Measurements from ENCODE around the gene E2F1.

Gene E2F1

DNA sequence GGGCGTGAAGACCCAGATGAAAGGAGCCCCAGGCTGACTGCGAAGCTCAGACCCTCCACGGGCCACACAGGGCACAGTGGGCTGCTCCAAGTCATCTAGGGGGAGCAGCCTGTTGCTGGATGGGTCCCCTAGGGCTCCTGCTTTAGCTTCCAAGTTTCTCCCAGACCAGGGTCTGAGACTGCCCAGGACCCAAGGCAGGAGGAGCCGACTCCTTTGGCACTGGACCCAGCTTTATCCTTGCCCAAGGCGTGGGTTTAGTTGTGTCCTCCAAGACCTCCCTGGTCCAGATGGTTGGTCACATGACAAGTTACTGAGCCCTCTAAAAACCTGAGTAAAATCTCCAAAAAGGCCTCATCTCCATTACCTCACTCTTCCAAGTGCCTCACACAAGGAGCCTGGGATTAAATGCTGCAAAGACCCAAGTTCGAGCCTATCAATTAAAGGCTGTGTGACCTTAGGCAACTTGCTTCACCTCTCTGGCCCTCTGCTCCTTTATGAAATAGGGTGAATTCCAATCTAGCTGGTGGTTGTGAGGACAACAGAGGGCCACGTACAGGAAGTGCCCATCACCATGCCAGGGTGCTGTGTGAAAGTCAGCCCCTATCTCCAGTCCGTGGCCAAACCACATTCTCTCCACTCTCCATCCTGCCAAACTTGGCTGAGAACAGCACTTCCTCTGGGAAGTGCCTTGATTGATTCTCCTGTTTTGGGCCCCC, 14.5 kb downstream of the E2F1 start:
- DNase-seq (ENCODE audit: low read depth): no peak

DNA sequence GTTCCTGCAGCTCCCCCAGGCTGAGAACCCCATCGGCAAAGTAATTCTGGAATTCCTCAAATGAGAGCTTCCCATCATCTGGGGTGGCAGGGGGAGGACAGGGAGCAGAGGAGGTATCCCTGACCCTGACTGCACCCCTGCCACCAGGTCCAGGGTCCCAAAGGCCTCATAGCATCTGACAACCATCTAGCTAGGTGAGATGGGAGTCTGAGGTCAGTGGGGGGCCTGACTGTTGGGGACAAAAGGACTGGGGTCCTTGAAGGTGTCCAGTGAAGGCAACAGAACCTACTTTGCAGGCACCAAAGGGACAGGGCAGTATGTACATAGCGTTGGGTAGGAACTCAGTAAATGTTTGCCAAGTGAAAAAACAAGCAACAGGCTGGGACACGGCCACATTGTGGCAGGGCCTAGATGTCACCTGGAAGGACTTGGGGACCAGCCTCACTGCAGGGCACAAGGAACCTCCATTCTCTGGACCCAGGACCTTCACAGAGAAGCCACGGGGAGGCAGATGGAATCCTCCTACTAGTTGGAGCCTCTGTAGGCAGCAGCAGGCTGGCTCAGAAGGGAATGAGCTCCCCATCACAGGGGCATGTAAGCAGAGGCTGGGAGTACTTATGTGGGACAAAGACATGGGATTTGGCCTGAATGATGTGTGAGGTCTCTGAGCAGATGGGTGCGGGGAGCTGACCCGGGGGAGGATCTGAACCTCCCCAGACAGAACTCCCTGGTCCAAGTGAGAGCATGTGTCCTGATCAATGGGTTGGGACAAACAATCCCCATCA, 15.3 kb downstream of the E2F1 start:
- DNase-seq (ENCODE audit: low read depth): no peak

DNA sequence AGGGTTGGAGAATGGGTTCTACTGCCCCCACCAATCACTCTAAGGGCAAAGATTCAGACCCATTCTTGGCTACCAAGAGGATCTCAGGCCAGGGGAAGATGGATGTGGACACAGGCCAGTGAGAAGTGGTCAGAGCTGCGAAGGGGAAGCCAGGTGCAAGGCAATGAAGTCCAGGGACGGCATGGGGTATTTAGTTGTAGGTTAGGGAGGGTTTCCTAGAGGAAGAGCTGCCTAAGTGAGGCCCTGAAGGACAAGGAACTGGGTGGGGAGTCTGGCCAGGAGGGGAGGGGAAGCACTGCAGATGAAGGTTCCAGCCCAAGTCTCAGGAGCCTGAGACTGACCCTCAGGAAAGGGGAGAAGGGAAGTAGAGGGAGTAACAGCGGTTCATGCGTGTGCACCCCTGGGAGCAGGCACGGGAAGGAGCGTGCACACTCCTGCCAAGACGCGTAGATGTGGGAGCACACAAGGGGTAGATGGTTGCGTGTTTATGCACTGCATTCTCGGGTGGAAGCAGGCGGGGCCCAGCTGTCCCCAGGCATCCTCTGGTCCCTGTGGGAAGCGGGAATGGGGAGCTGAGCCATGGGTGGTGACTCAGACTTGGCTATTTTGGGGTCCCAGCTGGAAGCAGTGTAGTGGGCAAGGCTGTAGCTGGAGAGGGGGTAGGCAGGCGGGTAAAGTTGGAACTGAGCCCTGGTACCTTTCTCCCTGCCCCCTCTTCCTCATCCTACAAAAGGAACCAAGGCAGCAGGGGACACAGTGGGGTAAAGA, 16.1 kb downstream of the E2F1 start:
- no peak for DNase-seq (ENCODE audit: low read depth)

DNA sequence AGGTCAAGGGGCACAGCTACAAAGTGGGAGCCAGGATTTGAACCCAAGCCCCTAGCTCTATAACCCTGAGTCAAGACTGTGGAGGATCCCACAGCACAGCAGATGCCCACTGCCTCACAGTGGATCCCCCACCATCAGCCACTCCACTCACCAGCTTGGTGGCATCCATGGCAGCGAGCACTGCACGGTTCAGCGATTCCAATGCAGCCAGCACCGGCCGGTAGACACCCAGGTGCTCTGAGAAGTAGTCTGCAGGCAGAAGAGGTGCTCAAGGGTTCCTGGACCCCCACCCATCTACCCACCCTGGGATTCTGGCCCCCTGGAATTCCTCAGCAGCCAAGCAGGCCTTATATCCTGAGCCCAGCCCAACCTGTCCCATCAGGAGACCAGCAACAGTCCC, 17.0 kb downstream of the E2F1 start:
- no peak for DNase-seq (ENCODE audit: low read depth)

DNA sequence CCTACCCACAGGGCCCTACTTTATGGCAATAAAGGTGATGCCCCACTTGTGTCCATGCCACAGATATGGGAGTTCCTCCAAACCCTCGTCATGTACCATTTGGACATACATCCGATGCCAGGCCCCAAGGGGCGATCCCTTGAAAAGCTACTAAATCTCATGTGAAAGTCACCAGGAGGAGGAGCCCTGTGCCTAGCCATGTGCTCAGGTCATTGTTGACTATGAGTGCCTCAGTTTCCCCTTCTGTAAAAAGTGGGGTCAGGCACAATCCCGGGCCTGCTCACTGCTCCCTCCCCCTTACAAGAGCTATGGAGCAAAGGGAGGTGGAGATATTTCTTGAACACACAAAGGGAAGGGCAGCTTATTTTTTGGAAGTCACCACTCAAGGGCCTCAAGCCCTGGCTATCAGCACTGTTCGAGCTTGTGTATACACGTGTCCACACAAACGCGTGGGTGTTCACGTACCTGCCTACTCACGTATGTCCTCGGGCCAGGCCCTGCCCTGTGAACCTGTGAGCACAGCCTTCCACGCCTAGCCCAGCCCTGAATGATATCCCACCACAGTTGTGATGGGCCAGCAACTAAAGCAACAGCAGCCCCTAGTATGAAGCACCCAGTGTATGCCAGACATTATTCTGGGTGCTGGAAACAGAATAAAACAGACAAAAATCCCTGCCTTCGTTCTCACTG, 17.6 kb downstream of the E2F1 start:
- DNase-seq (ENCODE audit: low read depth): no peak

DNA sequence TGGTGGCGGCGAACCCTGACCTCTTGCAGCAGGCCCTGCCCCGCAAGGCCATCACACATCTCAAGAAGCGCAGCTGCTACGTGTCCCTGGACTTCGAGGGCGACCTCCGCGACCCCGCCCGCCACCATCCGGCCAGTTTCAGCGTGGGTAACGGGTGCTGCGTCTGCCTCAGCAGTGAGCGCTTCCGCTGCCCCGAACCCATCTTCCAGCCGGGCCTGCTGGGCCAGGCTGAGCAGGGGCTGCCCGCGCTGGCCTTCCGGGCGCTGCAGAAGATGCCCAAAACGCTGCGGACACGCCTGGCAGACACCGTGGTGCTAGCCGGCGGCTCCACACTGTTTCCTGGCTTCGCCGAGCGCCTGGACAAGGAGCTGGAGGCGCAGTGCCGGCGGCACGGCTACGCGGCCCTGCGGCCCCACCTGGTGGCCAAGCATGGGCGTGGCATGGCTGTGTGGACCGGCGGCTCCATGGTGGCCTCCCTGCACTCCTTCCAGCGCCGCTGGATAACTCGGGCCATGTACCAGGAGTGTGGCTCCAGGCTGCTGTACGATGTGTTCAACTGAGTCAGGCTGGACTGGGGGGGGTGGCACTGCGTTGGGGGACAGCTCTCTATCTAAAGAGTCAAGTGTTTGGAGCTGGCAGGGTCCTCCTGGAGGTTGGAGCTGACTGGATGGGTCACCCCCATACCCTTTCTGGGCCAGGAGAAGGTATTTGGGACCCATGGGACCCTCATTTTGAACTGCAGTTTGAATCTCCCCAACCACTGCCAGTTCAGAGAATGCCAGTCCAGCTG, 18.3 kb downstream of the E2F1 start:
- DNase-seq (ENCODE audit: low read depth): peak; percentile 83

DNA sequence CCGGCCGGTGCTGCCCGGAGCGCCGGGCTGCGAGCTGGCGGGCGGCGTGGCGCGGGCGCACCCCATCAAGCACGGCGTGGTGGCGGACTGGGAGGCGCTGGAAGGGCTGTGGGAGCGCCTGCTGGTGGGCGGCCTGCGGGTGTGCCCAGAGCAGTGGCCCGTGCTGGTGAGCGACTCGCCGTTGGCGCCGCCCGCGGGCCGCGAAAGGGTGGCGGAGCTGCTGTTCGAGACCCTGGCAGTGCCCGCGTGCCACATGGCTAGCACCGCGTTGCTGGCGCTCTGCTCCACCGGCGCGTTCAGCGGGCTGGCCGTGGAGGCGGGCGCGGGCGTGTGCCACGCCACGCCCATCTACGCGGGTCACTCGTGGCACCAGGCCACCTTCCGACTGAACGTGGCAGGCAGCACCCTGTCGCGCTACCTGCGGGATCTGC, 18.9 kb downstream of the E2F1 start:
- peak; percentile 46 for DNase-seq (ENCODE audit: low read depth)

DNA sequence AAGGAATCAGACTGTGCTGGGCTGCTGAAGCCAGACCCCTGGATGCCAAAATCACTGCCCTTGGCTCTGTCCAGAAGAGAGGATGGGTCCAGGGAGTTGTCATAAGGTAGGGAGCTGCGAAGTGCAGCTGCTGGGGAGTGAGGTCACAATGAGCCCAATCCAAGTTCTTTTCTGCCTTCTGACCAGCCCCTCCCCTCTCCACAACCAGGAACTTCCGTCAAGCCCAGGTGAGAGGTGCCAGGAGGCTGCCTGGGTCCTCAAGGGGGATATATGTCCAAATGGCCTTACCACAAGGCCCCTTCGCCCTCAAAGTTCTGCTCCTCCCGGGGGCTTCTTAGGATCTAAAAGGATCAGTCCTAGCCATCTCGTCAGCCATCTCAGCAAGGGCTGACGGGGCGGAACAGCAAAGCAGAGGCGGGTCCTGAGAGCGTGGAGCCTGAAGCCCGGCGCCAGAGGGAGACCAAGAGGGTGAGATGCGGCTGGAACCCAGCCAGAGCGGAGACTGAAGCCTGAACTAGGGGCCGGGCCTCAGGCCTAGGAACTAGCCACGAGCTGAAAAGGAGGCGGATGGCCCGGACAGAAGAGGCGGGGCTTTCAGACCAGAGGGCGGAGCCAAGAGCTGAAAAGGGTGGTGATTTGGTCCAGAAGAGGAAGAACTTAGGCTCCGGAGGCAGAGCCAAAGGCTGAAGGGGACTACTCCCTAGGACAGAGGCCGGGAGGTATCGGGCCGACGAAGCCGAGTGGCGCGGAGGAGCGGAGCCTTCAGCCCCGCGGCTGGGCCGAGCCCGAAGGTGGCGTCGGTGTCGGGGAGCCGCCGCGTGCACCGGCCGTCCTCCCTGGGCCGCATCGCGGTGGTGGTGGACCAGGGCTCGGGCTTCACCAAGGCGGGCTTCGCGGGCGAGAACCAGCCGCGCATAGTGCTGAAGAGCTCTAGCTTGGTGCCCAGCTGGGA, 19.6 kb downstream of the E2F1 start, which contains the start of gene ACTL10:
ACTL10 (plus strand) TSS at position 651 of the 952 bp plus-strand sequence. CDS start 555 bp downstream, outside the sequence.
- peak; percentile 87 for DNase-seq (ENCODE audit: low read depth)

DNA sequence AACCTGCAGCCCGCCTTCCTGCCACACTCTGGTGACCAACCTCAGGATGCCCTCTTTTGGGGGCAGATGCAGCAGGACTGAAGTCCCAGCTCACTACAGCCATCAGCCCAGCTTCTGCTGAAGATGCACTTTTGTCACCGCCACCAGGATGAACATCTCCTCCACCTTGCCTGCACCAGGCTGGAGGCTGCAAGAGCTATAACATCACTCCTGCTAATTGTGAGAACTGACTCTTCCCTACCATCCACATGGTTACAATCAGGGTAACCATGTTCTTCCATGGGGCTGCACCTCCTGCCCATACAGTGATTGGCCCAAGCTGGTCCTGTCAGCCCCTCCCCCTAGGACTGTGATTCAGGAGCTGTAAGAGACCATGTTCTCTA, 21.4 kb downstream of the E2F1 start:
- no peak for DNase-seq (ENCODE audit: low read depth)

DNA sequence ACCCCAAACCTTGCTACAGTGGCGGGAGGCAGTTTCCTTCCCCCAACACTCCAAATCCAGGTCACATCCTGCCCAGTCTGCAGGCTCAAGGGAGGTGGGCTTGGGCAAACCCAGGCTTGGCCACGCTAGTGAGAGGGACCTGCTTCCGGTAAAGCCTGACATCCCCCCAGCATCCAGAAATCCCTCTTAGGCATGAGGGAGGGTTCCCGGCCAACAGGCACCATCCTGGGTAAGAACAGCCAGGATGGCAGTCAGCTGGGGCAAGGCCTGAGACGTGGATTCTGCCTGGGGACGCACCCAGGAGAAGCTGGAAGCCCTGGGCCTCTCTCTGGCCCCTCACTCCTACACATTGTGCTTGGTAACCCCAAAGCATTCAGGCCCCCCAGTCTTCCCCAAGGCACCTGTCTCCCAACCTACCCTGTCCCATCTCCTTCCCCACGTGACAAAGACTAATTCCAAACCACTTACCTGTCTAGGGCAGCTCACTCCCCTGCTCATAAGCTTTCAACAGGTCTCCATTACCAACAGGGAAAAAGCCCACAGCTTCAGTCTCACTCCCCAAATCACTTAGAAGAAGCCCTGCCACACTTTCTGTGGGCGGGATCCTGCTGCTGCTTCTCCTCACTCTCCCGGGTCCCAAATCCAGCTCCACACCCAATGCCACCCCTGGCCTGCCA, 22.0 kb downstream of the E2F1 start:
- no peak for DNase-seq (ENCODE audit: low read depth)

DNA sequence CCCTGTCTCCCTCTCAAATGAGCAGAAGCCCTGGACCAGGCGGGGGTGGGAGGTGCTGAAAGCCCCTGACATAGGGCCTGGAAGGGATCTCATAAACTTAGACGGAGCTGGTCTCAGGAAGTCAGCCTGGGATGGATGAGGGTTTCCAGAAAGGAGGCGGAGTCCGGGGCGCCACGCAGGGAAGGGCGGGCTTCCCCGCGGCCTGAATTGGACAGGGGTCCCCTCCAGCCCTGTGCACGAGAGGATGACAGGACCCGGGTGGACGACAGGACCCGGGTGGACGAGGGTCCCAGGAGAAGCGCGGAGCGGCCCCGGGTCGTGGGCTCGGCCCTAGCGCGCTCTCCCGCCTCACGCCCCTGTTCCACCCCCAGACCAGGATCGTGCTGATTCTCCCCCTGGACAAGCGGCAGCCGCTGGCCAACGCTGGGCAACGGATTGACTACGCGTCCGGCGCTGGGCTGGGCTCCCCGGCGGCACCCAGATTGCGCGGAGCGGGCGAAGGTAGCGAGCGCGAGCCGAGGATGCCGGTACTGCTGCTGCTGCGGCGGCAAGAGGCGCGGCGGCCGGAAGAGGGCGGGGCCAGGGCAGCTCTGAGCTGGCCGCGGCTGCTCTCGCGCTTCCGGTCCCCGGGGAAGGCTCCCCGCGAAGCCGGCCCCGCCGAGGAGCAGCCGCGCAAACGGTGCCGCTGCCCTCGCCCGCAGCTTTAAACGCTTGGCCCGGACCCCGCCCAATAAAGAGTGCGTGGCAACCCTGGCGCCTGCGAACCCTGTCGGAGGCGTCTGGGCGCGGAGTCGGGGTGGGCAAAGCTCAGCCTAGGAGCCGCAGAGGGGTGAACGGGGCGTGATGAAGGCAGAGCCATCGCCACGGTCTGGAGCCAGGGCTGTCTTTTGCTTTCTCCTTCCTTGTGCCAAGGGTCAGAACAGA, 22.8 kb downstream of the E2F1 start:
- peak; percentile 86 for DNase-seq (ENCODE audit: low read depth)

DNA sequence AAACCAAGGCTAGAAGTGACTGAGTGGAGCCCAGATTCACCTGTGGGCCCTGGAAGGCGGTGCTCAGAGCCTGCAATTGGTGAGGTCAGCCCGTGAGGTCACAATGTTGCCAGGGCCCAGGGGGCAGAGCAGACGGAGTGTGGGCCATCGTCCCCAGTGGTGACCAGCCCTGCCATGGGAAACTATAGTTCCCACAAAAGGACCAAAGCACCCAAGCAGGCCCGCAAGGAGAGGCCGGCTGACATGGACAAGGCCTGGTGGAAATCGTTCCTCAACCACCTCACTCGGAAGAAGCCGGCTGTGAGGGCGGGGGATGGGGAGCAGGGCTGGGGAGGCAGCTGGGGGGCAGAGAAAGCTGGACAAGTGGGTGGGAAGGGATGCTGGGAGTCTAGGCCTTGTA, 24.0 kb downstream of the E2F1 start, which contains the start of gene C20orf144:
C20orf144 (plus strand) TSS at position 156 of the 400 bp plus-strand sequence; CDS start at position 175, 19 bp downstream.
- DNase-seq (ENCODE audit: low read depth): no peak

DNA sequence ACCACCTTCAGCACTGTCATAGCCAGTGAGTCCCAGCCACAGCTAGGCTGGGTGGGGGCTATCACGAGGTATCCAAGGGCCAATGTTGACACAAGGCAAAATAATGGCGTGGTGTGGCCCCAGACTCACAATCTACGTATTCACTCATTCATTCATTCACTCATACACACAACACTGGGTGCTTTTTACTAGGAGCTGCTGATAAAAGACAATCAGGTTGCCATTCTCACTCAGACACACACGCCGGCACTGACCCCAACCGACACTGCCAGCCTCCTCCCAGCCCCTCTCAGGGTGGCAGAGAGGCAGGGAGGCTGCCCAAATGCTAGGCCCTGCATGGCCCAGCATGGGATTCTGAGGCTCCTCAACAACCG, 25.5 kb downstream of the E2F1 start:
- no peak for DNase-seq (ENCODE audit: low read depth)

DNA sequence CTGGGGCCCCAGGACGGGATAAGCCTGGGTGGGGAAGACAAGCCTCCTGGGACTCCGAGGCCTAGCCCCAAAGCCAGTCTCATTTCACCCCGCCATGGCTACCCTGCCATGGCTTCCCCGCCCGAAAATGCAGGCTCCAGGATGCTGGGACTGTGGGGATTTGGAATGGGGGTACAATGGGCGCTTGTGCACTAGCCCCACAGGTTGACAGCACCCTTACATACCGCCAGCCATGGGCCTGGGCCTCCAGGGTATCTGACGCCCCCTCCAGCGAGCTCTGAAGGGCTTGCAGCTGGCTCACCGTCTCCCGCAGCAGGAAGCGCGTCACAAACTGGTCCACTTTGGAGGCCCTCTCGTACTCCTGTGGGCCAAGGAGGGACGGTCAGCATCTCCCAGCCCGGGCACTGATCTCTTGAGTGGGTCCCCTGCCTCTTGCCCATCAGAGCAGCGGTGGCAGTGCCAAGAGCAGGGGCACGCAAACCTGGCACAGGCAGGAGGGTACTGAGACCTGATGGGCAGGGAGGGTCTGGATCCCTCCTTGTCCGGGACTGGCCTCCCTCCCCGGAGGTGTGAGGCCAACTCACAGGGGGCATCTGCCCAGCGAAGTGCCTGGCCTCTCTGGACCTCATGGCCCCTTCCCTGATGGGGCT, 26.0 kb downstream of the E2F1 start:
- DNase-seq (ENCODE audit: low read depth): no peak

DNA sequence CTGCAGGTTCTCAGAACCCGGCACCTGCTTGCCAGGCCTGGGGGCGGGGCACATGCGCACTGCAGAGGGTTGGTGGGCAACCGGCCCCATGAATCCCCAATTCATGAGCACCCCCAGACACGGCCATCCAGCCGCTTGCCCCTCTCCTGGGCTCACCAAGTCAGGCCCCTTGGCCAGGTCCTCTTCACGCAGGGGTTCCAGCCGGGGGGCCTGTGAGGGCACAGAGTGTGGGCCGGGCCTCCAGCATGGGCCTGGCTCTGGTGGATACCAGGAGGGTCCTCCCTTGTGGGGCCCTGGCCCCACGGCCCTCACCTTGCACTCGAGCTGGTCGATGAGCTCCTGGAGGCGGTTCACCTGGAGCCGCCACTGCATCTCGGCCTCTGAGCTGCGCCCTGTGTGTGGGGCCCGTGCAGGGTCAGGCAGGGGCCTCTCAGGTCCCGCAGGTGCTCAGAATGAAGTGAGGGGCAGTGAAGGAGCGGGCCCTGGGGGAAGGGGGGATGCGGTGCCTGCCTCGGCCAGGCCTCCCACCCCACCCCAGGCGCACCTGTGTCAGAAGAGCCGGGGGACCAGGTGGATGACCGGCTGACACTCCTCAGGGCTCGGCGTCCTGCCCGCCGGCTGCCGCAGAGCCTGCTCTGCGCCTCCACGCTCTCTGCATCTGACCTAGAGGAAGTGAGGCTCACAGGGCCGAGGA, 26.7 kb downstream of the E2F1 start:
- DNase-seq (ENCODE audit: low read depth): no peak

DNA sequence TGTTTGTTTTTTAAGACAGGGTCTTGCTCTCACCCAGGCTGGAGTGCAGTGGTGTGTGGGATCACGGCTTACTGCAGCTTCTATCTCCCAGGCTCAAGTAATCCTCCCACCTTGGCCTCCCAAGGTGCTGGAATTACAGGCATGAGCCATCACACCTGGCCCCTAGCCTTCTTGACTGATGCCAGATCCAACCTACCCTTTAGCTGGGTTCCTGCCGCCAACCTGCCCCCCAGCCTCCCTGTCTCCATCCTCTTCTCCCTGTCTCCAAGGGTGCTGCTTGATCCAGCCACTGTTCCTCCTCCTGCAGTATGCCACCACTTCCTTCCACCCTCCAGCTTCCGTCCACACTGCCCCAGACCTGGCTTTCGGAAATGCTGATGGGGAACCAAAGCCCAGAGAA, 27.3 kb downstream of the E2F1 start:
- DNase-seq (ENCODE audit: low read depth): no peak

DNA sequence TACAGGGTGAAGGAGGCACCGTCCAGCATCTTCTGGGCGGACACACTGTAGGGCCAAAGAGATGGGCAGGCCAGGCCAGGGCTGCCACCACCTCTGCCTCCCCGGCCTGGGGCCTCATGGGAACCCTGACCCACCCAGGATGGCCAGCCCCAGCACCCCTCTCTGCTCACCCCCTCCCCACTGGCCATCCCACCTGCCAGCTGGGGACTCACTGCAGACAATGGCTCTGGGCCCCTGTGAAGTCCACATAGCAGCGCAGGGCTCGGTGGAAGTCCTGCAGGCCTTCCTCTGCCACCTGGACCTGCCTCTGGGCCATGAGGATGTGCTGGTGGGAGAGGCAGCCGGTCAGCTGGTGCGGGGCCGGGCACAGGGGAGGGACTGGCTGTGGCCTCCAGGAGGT, 27.7 kb downstream of the E2F1 start:
- DNase-seq (ENCODE audit: low read depth): no peak

Measured in activated T-cell treated with anti-CD3 and anti-CD28 coated beads for 48 hours (primary cell).